ENCODE measurements around the gene INTS11.

DNA sequence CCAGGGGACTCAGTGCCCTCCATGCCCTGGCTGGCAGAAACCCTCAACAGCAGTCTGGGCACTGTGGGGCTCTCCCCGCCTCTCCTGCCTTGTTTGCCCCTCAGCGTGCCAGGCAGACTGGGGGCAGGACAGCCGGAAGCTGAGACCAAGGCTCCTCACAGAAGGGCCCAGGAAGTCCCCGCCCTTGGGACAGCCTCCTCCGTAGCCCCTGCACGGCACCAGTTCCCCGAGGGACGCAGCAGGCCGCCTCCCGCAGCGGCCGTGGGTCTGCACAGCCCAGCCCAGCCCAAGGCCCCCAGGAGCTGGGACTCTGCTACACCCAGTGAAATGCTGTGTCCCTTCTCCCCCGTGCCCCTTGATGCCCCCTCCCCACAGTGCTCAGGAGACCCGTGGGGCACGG, 3.8 kb upstream of the INTS11 start:
- TF ChIP-seq, protein P1, sequence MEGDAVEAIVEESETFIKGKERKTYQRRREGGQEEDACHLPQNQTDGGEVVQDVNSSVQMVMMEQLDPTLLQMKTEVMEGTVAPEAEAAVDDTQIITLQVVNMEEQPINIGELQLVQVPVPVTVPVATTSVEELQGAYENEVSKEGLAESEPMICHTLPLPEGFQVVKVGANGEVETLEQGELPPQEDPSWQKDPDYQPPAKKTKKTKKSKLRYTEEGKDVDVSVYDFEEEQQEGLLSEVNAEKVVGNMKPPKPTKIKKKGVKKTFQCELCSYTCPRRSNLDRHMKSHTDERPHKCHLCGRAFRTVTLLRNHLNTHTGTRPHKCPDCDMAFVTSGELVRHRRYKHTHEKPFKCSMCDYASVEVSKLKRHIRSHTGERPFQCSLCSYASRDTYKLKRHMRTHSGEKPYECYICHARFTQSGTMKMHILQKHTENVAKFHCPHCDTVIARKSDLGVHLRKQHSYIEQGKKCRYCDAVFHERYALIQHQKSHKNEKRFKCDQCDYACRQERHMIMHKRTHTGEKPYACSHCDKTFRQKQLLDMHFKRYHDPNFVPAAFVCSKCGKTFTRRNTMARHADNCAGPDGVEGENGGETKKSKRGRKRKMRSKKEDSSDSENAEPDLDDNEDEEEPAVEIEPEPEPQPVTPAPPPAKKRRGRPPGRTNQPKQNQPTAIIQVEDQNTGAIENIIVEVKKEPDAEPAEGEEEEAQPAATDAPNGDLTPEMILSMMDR (IDR thresholded peaks at IDR 0.05) = no peak
- TF ChIP-seq POLR2A (IDR thresholded peaks at IDR 0.05) (no peak), EP300 (IDR thresholded peaks at IDR 0.05) (no peak), POLR2AphosphoS5 (IDR thresholded peaks at IDR 0.05) (no peak)

Measured in stomach (tissue), 4 donors.